ENCODE measurements around the gene PDIA5.

- TF ChIP-seq BHLHE40 (IDR thresholded peaks at IDR 0.05; ENCODE audit: low read depth, low read length) (no peak), MAZ (IDR thresholded peaks at IDR 0.05; ENCODE audit: borderline replicate concordance, low read depth, low read length) (no peak)
These were observed 15.7 kb downstream of the PDIA5 start for GRCh38 chr3:123082370-123083065.
